CD14-positive monocyte (primary cell): ENCODE data around the gene SHISA6. TPM values are rescaled to one million over a fixed set of nuclear protein-coding genes. Genes with fewer than 3 reads are reported as not detected.

ENCODE experiments used
- DNase-seq, 3 donors: peaks; one replicate each; pipeline ENCODE4 v3.0.0-alpha.2; 2011 to 2022
- H2AFZ ChIP-seq: 2 replicates; pipeline ENCODE4 v1.6.0; 2012; ENCODE audit warnings: mild to moderate bottlenecking, low read depth, low read length, inconsistent platforms; ENCODE audit not compliant: insufficient read depth, poor library complexity, severe bottlenecking
- H3K27ac ChIP-seq, 2 donors: 1 replicate in 1 of 2; 2 replicates in 1 of 2; pipeline ENCODE4 v1.5.1; 2012 to 2013; ENCODE audit warnings: low read length in 2 of 2, control low read depth in 1 of 2, inconsistent platforms in 1 of 2, low read depth in 1 of 2, mild to moderate bottlenecking in 1 of 2
- H3K27me3 ChIP-seq, 2 donors: one replicate each; pipeline versions ENCODE4 v1.6.0 to v1.6.1; 2011 to 2013; ENCODE audit warnings: low read length in 2 of 2; ENCODE audit not compliant: control insufficient read depth in 2 of 2, insufficient read depth in 2 of 2
- H3K36me3 ChIP-seq, 2 donors: replicated peaks in 1 of 2; 1 replicate in 1 of 2; 2 replicates in 1 of 2; pipeline versions ENCODE4 v1.5.1 to v1.6.1; 2012 to 2013; ENCODE audit warnings: low read length in 2 of 2, control low read depth in 1 of 2, inconsistent platforms in 1 of 2, mild to moderate bottlenecking in 1 of 2; ENCODE audit not compliant: insufficient read depth in 2 of 2, control insufficient read depth in 1 of 2
- H3K4me1 ChIP-seq, 2 donors: 1 replicate in 1 of 2; 2 replicates in 1 of 2; pipeline versions ENCODE4 v1.5.1 to v1.6.1; 2012 to 2013; ENCODE audit warnings: low read length in 2 of 2, control low read depth in 1 of 2, inconsistent platforms in 1 of 2, mild to moderate bottlenecking in 1 of 2, moderate library complexity in 1 of 2; ENCODE audit not compliant: insufficient read depth in 2 of 2, control insufficient read depth in 1 of 2
- H3K4me2 ChIP-seq: replicated peaks from 2 replicates; pipeline ENCODE3; 2012; ENCODE audit warnings: low read length, moderate library complexity, mild to moderate bottlenecking; ENCODE audit not compliant: poor library complexity, severe bottlenecking; ENCODE audit errors: extremely low read depth
- H3K4me3 ChIP-seq, 3 experiments: fragments of 200-600 bp in 1 of 3; sonication (generic) in 1 of 3; replicated peaks in 1 of 3; 1 replicate in 2 of 3; 2 replicates in 1 of 3; pipeline ENCODE4 v1.5.1; 2011 to 2013; ENCODE audit warnings: low read length in 3 of 3, mild to moderate bottlenecking in 3 of 3, control low read depth in 2 of 3, low read depth in 2 of 3, inconsistent platforms in 1 of 3, moderate library complexity in 1 of 3
- H3K79me2 ChIP-seq: 2 replicates; pipeline ENCODE4 v1.6.0; 2012; ENCODE audit warnings: mild to moderate bottlenecking, control low read depth, inconsistent platforms, low read length, moderate library complexity; ENCODE audit not compliant: insufficient read depth
- H3K9ac ChIP-seq: 2 replicates; pipeline ENCODE4 v1.6.0; 2017; ENCODE audit warnings: low read length, mild to moderate bottlenecking; ENCODE audit not compliant: insufficient read depth, poor library complexity, severe bottlenecking
- H3K9me3 ChIP-seq, 2 donors: replicated peaks in 1 of 2; 1 replicate in 1 of 2; 2 replicates in 1 of 2; pipeline versions ENCODE4 v1.5.1 to v1.6.1; 2012 to 2013; ENCODE audit warnings: low read length in 2 of 2, control low read depth in 1 of 2; ENCODE audit not compliant: control insufficient read depth in 1 of 2, insufficient read depth in 1 of 2
- H4K20me1 ChIP-seq: 2 replicates; pipeline ENCODE4 v1.6.0; 2012; ENCODE audit warnings: mild to moderate bottlenecking, low read length, control low read depth, moderate library complexity; ENCODE audit not compliant: insufficient read depth
- H3K27ac Mint-ChIP-seq, 7 donors: one replicate each; pipeline ENCODE4 v1.8.0; 2020; ENCODE audit warnings: mild to moderate bottlenecking in 7 of 7, mixed read lengths in 7 of 7, moderate library complexity in 6 of 7, inconsistent platforms in 2 of 7
- H3K27me3 Mint-ChIP-seq, 3 donors: one replicate each; pipeline ENCODE4 v1.8.0; 2021 to 2022; ENCODE audit warnings: low read depth in 3 of 3, mild to moderate bottlenecking in 3 of 3, mixed read lengths in 3 of 3, moderate library complexity in 3 of 3, inconsistent platforms in 1 of 3
- H3K36me3 Mint-ChIP-seq, 2 donors: one replicate each; pipeline ENCODE4 v1.8.0; 2020; ENCODE audit warnings: mixed read lengths in 2 of 2, inconsistent platforms in 1 of 2, mild to moderate bottlenecking in 1 of 2
- H3K4me1 Mint-ChIP-seq: one replicate; pipeline ENCODE4 v1.8.0; 2020; ENCODE audit warnings: mild to moderate bottlenecking, mixed read lengths
- H3K4me3 Mint-ChIP-seq, 2 donors: one replicate each; pipeline ENCODE4 v1.8.0; 2020; ENCODE audit warnings: mild to moderate bottlenecking in 2 of 2, mixed read lengths in 2 of 2, moderate library complexity in 1 of 2
- H3K9me3 Mint-ChIP-seq, 7 donors: one replicate each; pipeline ENCODE4 v1.8.0; 2020 to 2022; ENCODE audit warnings: mixed read lengths in 7 of 7, mild to moderate bottlenecking in 6 of 7, moderate library complexity in 6 of 7, inconsistent platforms in 2 of 7
- WGBS: methylation state at CpG from one replicate; pipeline ENCODE4 v1.1.5; 2013; ENCODE audit warnings: missing lambda C conversion rate; ENCODE audit not compliant: insufficient coverage; 5-methylcytosine and 5-hydroxymethylcytosine counted together
- intact Hi-C, 2 donors: fragments of 100-400 bp; cut with micrococcal nuclease; formaldehyde crosslinking; loops; one replicate each; pipeline versions ENCODE4 v1.15.0 to v1.15.1; 2023
- polyA plus RNA-seq, 3 donors: library from polyadenylated mRNA; depleted of rRNA in 1 of 3; unstranded in 2 of 3; stranded (reverse) in 1 of 3; fragments of 300-500 nt in 2 of 3; fragments of >200 nt in 1 of 3; fragmentation: Illumina TruSeq in 2 of 3; gene quantifications; 1 replicate in 2 of 3; 2 replicates in 1 of 3; pipeline ENCODE4 v1.2.3, GENCODE V29; 2012 to 2021
- TF ChIP-seq, protein P1 (sequence below): fragments of 200-600 bp; IDR thresholded peaks from one replicate; pipeline ENCODE4 v1.8.0; 2022; ENCODE audit warnings: antibody characterized with exemption, mild to moderate bottlenecking

Gene SHISA6
- polyA plus RNA-seq, 3 donors: not detected

DNA sequence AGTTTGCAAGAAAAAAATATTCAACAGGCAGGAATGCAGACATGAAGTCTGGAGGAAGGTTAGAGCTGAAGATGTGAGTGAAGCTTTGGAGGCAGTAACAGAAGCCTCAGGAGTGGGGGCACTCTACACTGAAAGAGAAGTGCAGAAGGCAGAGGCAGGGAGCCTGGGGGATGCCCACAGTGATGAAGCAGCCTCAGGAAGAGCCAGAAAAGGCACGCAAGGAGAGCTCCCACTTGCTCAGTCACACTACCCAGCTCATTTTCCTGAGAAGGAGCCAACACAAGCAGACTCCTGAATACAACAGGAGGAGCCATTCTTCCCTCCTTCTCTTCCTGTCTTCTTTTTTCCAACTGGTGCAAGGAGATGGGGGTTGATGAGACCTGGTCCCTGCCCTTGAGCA lies 312.1 kb downstream of the SHISA6 start:
- Histone ChIP-seq H3K27me3 (no peaks in the 10 kb centered on the region), H2AFZ (no peak overlapping the region), H3K4me2 (no peak overlapping the region), H3K4me1 (no peaks in the 10 kb centered on the region), H3K36me3 (no peaks in the 10 kb centered on the region), H4K20me1 (no peaks in the 10 kb centered on the region), H3K4me3 (no peak overlapping the region), H3K9me3 (peaks cover 25 to 36% of the 10 kb centered on the region in 2 donors), H3K79me2 (no peaks in the 10 kb centered on the region), H3K27ac (no peak overlapping the region), H3K9ac (no peak overlapping the region)
- Mint-ChIP-seq H3K9me3 (peaks cover 7 to 32% (median 27%) of the 10 kb centered on the region in 7 donors), H3K4me1 (no peaks in the 10 kb centered on the region), H3K27ac (no peak overlapping the region), H3K4me3 (no peak overlapping the region), H3K27me3 (peaks cover 0 to 1% (median 0%) of the 10 kb centered on the region in 3 donors), H3K36me3 (no peaks in the 10 kb centered on the region)
- WGBS: no CpG with 5 or more reads among the region's 1 CpG
- no peak for DNase-seq
- TF ChIP-seq, protein P1, sequence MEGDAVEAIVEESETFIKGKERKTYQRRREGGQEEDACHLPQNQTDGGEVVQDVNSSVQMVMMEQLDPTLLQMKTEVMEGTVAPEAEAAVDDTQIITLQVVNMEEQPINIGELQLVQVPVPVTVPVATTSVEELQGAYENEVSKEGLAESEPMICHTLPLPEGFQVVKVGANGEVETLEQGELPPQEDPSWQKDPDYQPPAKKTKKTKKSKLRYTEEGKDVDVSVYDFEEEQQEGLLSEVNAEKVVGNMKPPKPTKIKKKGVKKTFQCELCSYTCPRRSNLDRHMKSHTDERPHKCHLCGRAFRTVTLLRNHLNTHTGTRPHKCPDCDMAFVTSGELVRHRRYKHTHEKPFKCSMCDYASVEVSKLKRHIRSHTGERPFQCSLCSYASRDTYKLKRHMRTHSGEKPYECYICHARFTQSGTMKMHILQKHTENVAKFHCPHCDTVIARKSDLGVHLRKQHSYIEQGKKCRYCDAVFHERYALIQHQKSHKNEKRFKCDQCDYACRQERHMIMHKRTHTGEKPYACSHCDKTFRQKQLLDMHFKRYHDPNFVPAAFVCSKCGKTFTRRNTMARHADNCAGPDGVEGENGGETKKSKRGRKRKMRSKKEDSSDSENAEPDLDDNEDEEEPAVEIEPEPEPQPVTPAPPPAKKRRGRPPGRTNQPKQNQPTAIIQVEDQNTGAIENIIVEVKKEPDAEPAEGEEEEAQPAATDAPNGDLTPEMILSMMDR: no peak
- intact Hi-C loops: no loop called here

DNA sequence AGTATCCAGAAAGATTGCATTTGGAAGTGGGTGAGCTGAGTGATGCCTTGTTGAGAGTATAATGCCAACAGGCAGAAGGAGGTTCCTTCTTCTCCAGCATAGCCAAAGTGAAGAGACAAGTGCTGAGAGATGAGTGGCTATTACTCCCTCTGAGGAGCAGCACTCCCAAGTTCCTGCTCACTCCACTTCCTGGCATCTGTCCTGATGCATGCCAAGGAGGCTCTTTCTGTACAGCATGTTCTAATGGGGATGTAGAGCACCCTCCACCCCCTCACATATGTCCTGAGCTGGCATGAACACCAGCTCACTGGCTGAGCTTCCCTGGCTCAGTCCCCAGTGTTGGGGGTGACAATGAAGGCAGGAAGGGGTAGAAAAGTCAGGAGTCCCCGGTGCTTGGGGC lies 313.0 kb downstream of the SHISA6 start:
- peaks cover 14 to 40% (median 31%) of the 10 kb centered on the region in 7 donors for H3K9me3 Mint-ChIP-seq
- Histone ChIP-seq H4K20me1 (no peaks in the 10 kb centered on the region), H3K4me1 (no peaks in the 10 kb centered on the region), H3K9me3 (peaks cover 34 to 45% of the 10 kb centered on the region in 2 donors), H3K4me2 (no peak overlapping the region), H3K27me3 (no peaks in the 10 kb centered on the region), H2AFZ (no peak overlapping the region), H3K36me3 (no peaks in the 10 kb centered on the region), H3K79me2 (no peaks in the 10 kb centered on the region), H3K4me3 (no peak overlapping the region), H3K27ac (no peak overlapping the region), H3K9ac (no peak overlapping the region)
- H3K4me1 Mint-ChIP-seq: no peaks in the 10 kb centered on the region
- WGBS: 60% methylated on average over 1 of the region's 1 CpG
- DNase-seq: no peak
- no peak overlapping the region for H3K4me3 Mint-ChIP-seq
- TF ChIP-seq, protein P1: no peak
- H3K27me3 Mint-ChIP-seq: peaks cover 0 to 1% (median 0%) of the 10 kb centered on the region in 3 donors
- intact Hi-C loops: no loop called here
- no peak overlapping the region for H3K27ac Mint-ChIP-seq
- H3K36me3 Mint-ChIP-seq: no peaks in the 10 kb centered on the region
